Natural killer cell (primary cell): ENCODE measurements around the gene ZNF699. TPM values are rescaled to one million over a fixed set of nuclear protein-coding genes. Genes with fewer than 3 reads are reported as not detected.

Experiments used
- ATAC-seq, 3 donors: fragments of 150-1000 bp in 2 of 3; fragments of 200-7000 bp in 1 of 3; cut with Tn5 transposase; 1 replicate in 1 of 3; 2 replicates in 2 of 3; pipeline ENCODE4 v1.10.0; 2021; ENCODE audit warnings: mild to moderate bottlenecking in 2 of 3, moderate library complexity in 2 of 3
- DNase-seq, 2 donors: peaks; one replicate each; pipeline versions ENCODE4 v3.0.0 to v3.0.0-alpha.2; 2013 to 2021; ENCODE audit warnings: mixed read lengths in 1 of 2
- H3K27ac ChIP-seq: one replicate; pipeline ENCODE4 v1.5.1; 2013; ENCODE audit warnings: mild to moderate bottlenecking, low read length
- H3K27me3 ChIP-seq: one replicate; pipeline ENCODE4 v1.6.1; 2013; ENCODE audit warnings: low read length; ENCODE audit not compliant: control insufficient read depth, insufficient read depth
- H3K36me3 ChIP-seq: one replicate; pipeline ENCODE4 v1.6.1; 2013; ENCODE audit warnings: low read length; ENCODE audit not compliant: control insufficient read depth, insufficient read depth
- H3K4me1 ChIP-seq: one replicate; pipeline ENCODE4 v1.6.1; 2013; ENCODE audit warnings: low read length; ENCODE audit not compliant: control insufficient read depth, insufficient read depth
- H3K4me3 ChIP-seq: one replicate; pipeline ENCODE4 v1.5.1; 2013; ENCODE audit warnings: low read length
- H3K9me3 ChIP-seq: one replicate; pipeline ENCODE4 v1.6.1; 2013; ENCODE audit warnings: low read length; ENCODE audit not compliant: control insufficient read depth, insufficient read depth
- H3K27ac Mint-ChIP-seq, 2 donors: one replicate each; pipeline ENCODE4 v1.8.0; 2022; ENCODE audit warnings: mild to moderate bottlenecking in 2 of 2, mixed read lengths in 2 of 2, moderate library complexity in 1 of 2
- H3K27me3 Mint-ChIP-seq, 2 donors: one replicate each; pipeline ENCODE4 v1.8.0; 2022; ENCODE audit warnings: low read depth in 2 of 2, mixed read lengths in 2 of 2
- H3K36me3 Mint-ChIP-seq: one replicate; pipeline ENCODE4 v1.8.0; 2022; ENCODE audit warnings: mixed read lengths
- H3K4me1 Mint-ChIP-seq, 2 donors: one replicate each; pipeline ENCODE4 v1.8.0; 2022; ENCODE audit warnings: mixed read lengths in 2 of 2
- H3K4me3 Mint-ChIP-seq: one replicate; pipeline ENCODE4 v1.8.0; 2022; ENCODE audit warnings: mild to moderate bottlenecking, moderate library complexity, mixed read lengths
- H3K9me3 Mint-ChIP-seq, 2 donors: one replicate each; pipeline ENCODE4 v1.8.0; 2022; ENCODE audit warnings: mixed read lengths in 2 of 2
- WGBS: methylation state at CpG from one replicate; pipeline ENCODE4 v1.1.7; 2013; ENCODE audit warnings: missing lambda C conversion rate; ENCODE audit not compliant: insufficient coverage; 5-methylcytosine and 5-hydroxymethylcytosine counted together
- intact Hi-C: fragments of 100-400 bp; cut with micrococcal nuclease; formaldehyde crosslinking; loops from one replicate; pipeline ENCODE4 v1.14.2; 2022
- total RNA-seq, 4 donors: library from RNA; stranded (reverse); fragments of 120-200 nt in 1 of 4; gene quantifications; one replicate each; pipeline versions ENCODE4 v1.2.3 to v1.2.4, GENCODE V29; 2013 to 2022
- TF ChIP-seq, protein P1 (sequence below): fragments of 200-600 bp; IDR thresholded peaks from one replicate; pipeline ENCODE4 v1.8.0; 2022; ENCODE audit warnings: antibody characterized with exemption

Gene ZNF699
- total RNA-seq, 3 donors from 2014 or later (not counting 1 experiment from before 2014, with no cell fraction given), result 13.4 to 15.3 (median 15.2) TPM

DNA sequence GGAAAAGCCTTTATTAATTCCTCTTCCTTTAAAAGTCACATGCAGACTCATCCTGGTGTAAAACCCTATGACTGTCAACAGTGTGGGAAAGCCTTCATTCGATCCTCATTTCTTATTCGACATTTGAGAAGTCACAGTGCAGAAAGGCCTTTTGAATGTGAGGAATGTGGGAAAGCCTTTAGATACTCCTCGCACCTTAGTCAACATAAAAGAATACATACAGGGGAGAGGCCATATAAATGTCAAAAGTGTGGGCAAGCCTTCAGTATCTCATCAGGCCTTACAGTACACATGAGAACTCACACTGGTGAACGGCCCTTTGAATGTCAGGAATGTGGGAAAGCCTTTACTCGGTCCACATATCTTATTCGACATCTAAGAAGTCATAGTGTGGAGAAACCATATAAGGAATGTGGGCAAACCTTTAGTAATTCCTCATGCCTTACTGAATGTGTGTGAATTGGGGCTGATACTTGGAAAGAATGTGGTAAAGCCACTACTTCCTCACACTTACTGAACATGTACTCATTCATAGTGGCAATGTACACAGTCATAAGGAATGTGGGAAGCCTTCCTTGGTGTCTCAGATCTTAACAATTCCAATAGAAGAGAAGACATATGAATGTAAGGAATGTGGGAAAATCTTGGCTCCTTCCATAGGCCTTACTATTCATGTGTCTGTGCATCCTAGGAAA is 33.1 kb upstream of the ZNF699 start:
- Mint-ChIP-seq H3K36me3 (peaks cover 77% of the 10 kb centered on the region), H3K9me3 (peaks cover 17 to 34% of the 10 kb centered on the region in 2 donors), H3K27ac (no peak overlapping the region), H3K27me3 (no peaks in the 10 kb centered on the region), H3K4me3 (no peak overlapping the region), H3K4me1 (peaks cover 0 to 5% of the 10 kb centered on the region in 2 donors)
- Histone ChIP-seq H3K4me3 (no peak overlapping the region), H3K4me1 (no peaks in the 10 kb centered on the region), H3K36me3 (peaks cover 49% of the 10 kb centered on the region), H3K27ac (no peak overlapping the region), H3K9me3 (peaks cover 53% of the 10 kb centered on the region), H3K27me3 (no peaks in the 10 kb centered on the region)
- intact Hi-C loops, result no loop called here
- ATAC-seq, result no peak
- WGBS, result 98% methylated on average over 5 of the region's 6 CpGs
- no peak for DNase-seq
- TF ChIP-seq, protein P1, sequence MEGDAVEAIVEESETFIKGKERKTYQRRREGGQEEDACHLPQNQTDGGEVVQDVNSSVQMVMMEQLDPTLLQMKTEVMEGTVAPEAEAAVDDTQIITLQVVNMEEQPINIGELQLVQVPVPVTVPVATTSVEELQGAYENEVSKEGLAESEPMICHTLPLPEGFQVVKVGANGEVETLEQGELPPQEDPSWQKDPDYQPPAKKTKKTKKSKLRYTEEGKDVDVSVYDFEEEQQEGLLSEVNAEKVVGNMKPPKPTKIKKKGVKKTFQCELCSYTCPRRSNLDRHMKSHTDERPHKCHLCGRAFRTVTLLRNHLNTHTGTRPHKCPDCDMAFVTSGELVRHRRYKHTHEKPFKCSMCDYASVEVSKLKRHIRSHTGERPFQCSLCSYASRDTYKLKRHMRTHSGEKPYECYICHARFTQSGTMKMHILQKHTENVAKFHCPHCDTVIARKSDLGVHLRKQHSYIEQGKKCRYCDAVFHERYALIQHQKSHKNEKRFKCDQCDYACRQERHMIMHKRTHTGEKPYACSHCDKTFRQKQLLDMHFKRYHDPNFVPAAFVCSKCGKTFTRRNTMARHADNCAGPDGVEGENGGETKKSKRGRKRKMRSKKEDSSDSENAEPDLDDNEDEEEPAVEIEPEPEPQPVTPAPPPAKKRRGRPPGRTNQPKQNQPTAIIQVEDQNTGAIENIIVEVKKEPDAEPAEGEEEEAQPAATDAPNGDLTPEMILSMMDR, result no peak

DNA sequence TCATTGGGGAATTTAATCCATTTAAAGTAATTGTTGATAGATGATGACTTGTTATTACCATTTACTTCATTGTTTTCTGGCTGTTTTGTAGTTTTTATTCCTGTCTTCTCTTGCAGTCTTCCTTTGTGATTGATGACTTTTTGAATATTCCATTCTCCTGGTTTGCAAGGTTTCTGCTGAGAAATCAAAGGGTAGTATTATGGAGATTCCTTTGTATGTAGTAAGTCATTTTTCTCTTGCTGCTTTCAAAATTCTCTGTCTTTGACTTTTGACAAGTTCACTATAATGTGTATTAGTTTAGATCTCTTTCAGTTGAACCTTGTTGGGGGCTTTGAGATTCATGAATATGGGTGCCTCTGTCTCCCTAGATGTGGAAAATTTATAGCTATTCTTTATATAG is 20.4 kb upstream of the ZNF699 start:
- TF ChIP-seq, protein P1, result no peak
- peaks cover 49% of the 10 kb centered on the region for H3K36me3 Mint-ChIP-seq
- no peak overlapping the region for H3K27ac Mint-ChIP-seq
- peaks cover 2% of the 10 kb centered on the region for H3K4me1 ChIP-seq
- ATAC-seq, result no peak
- intact Hi-C loops, result no loop called here
- no peak overlapping the region for H3K4me3 Mint-ChIP-seq
- no peak overlapping the region for H3K4me3 ChIP-seq
- no peaks in the 10 kb centered on the region for H3K27me3 ChIP-seq
- peaks cover 6 to 17% of the 10 kb centered on the region in 2 donors for H3K9me3 Mint-ChIP-seq
- H3K9me3 ChIP-seq, result peaks cover 41% of the 10 kb centered on the region
- peaks cover 23% of the 10 kb centered on the region for H3K36me3 ChIP-seq
- DNase-seq, result no peak
- peaks cover 2 to 14% of the 10 kb centered on the region in 2 donors for H3K4me1 Mint-ChIP-seq
- H3K27ac ChIP-seq, result no peak overlapping the region
- no peaks in the 10 kb centered on the region for H3K27me3 Mint-ChIP-seq

DNA sequence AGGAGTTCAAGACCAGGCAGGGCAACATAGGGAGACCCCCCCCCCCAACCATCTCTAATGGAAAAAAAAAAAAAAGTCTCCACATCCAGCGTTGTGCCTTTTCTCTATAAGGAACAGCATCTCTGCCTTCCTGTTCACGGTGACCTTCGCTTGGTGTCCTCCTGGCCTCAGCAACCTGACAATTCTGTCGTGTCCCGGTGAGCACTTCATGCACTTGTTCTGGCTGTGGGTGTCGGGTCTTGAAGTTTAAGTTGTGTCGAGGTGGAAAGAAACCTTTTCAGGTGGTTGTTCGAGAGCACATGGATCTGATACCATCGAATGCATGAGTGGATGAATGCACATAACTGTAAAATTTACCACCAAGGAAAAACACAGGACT is 14.9 kb upstream of the ZNF699 start:
- H3K27me3 ChIP-seq, result no peaks in the 10 kb centered on the region

More for the DNA sequence above, 14.9 kb upstream of the ZNF699 start:
- no peaks in the 10 kb centered on the region for H3K27me3 Mint-ChIP-seq
- peak overlapping the region; percentile 97 to 98 for H3K27ac Mint-ChIP-seq
- peaks cover 18% of the 10 kb centered on the region for H3K9me3 ChIP-seq
- peak overlapping the region; percentile 95 for H3K4me3 ChIP-seq
- DNase-seq (no peak), ATAC-seq (no peak)
- H3K36me3 ChIP-seq, result peaks cover 6% of the 10 kb centered on the region
- H3K4me3 Mint-ChIP-seq, result peak overlapping the region; percentile 98
- peaks cover 19% of the 10 kb centered on the region for H3K4me1 ChIP-seq
- TF ChIP-seq, protein P1, result no peak
- H3K4me1 Mint-ChIP-seq, result peaks cover 20 to 31% of the 10 kb centered on the region in 2 donors
- WGBS, result 52% methylated on average over 9 of the region's 9 CpGs
- H3K27ac ChIP-seq, result peak overlapping the region; percentile 92
- H3K36me3 Mint-ChIP-seq, result peaks cover 6% of the 10 kb centered on the region
- H3K9me3 Mint-ChIP-seq, result no peaks in the 10 kb centered on the region
- intact Hi-C loops, result loop anchor here (1.0 to 5.0 kb wide), 3 partner anchors 15 to 258 kb away; partner anchors contain the start of genes ZNF121, ZNF266 and ZNF699
